K562 (cell line): ENCODE measurements around the gene ZFPM1. TPM values are rescaled to one million over a fixed set of nuclear protein-coding genes. Genes with fewer than 3 reads are reported as not detected.

Experiments
- CXXC5 ChIP-seq: fragments of 250-450 bp; sonication (Bioruptor Pico); IDR thresholded peaks from 2 replicates; pipeline ENCODE4 v1.8.0; 2022; ENCODE audit warnings: inconsistent platforms, mild to moderate bottlenecking, moderate library complexity
- ELF4 ChIP-seq: fragments of 450-650 bp; formaldehyde crosslinking; IDR thresholded peaks from 2 replicates; pipeline ENCODE4 v1.4.0; 2022; ENCODE audit warnings: missing genetic modification characterization
- FIP1L1 ChIP-seq: fragments of 200-400 bp; formaldehyde crosslinking; IDR thresholded peaks from 2 replicates; pipeline ENCODE4 v1.6.1; 2018; ENCODE audit warnings: mild to moderate bottlenecking, low read depth, low read length; ENCODE audit not compliant: poor library complexity, severe bottlenecking
- HNRNPL ChIP-seq: fragments of 200-400 bp; formaldehyde crosslinking; IDR thresholded peaks from 2 replicates; pipeline ENCODE4 v1.6.1; 2017; ENCODE audit warnings: low read depth, mild to moderate bottlenecking, low read length
- NCOA2 ChIP-seq, 2 experiments: fragments of 450-650 bp; IDR thresholded peaks; 2 replicates each; pipeline ENCODE4 v1.6.1; 2018; ENCODE audit warnings: mild to moderate bottlenecking in 2 of 2, moderate library complexity in 1 of 2; ENCODE audit not compliant: partially characterized antibody in 2 of 2
- NFE2L1 ChIP-seq: fragments of 450-650 bp; IDR thresholded peaks from 2 replicates; pipeline ENCODE4 v1.6.1; 2016; ENCODE audit warnings: missing genetic modification characterization, low read depth, mild to moderate bottlenecking, missing compliant biosample characterization, moderate library complexity, borderline replicate concordance
- NR4A1 ChIP-seq, 2 experiments: fragments of 250-450 bp in 1 of 2; fragments of 450-650 bp in 1 of 2; sonication (Bioruptor Pico) in 1 of 2; IDR thresholded peaks; 2 replicates each; pipeline versions ENCODE4 v1.4.0 to v1.6.1; 2016 to 2020; ENCODE audit warnings: mild to moderate bottlenecking in 2 of 2, missing compliant biosample characterization in 1 of 2, missing genetic modification characterization in 1 of 2, moderate library complexity in 1 of 2
- OTX1 ChIP-seq: fragments of 450-650 bp; formaldehyde crosslinking; IDR thresholded peaks from 2 replicates; pipeline ENCODE4 v1.4.0; 2022; ENCODE audit warnings: mild to moderate bottlenecking
- PHB2 ChIP-seq: fragments of 450-650 bp; IDR thresholded peaks from 2 replicates; pipeline ENCODE4 v1.6.1; 2017; ENCODE audit warnings: low read depth
- PTBP1 ChIP-seq: fragments of 200-400 bp; formaldehyde crosslinking; IDR thresholded peaks from 2 replicates; pipeline ENCODE4 v1.6.1; 2017; ENCODE audit warnings: low read depth, low read length
- PTTG1 ChIP-seq: fragments of 450-650 bp; IDR thresholded peaks from 2 replicates; pipeline ENCODE4 v1.6.1; 2016; ENCODE audit warnings: low read depth, mild to moderate bottlenecking, missing genetic modification characterization, missing compliant biosample characterization
- RCOR1 ChIP-seq, 2 experiments: IDR thresholded peaks; 2 replicates each; pipeline ENCODE4 v1.6.1; 2012; ENCODE audit warnings: low read depth in 2 of 2, low read length in 2 of 2, borderline replicate concordance in 1 of 2, improper control_type of control experiment in 1 of 2
- SIRT6 ChIP-seq: IDR thresholded peaks from one replicate; pipeline ENCODE4 v1.6.1; 2012; ENCODE audit warnings: low read depth, mild to moderate bottlenecking, control low read depth, inconsistent platforms, low read length, moderate library complexity
- SMC3 ChIP-seq: conservative IDR thresholded peaks from 2 replicates; pipeline ENCODE4 v1.6.1; 2011; ENCODE audit warnings: low read depth, low read length, improper control_type of control experiment; ENCODE audit not compliant: insufficient read depth
- TAL1 ChIP-seq: fragments of 450-650 bp; IDR thresholded peaks from 2 replicates; pipeline ENCODE4 v1.6.1; 2016; ENCODE audit warnings: mild to moderate bottlenecking
- XRCC5 ChIP-seq: fragments of 200-400 bp; formaldehyde crosslinking; IDR thresholded peaks from 2 replicates; pipeline ENCODE4 v1.6.1; 2017; ENCODE audit warnings: low read depth, mild to moderate bottlenecking, low read length
- ZEB2 ChIP-seq: fragments of 450-650 bp; IDR thresholded peaks from 2 replicates; pipeline ENCODE4 v1.6.1; 2016
- ZNF143 ChIP-seq: sonication (generic); formaldehyde crosslinking; IDR thresholded peaks from 2 replicates; pipeline ENCODE4 v1.9.0; 2022; ENCODE audit warnings: mild to moderate bottlenecking, missing genetic modification reagents
- ZNF217 ChIP-seq: sonication (generic); formaldehyde crosslinking; IDR thresholded peaks from 2 replicates; pipeline ENCODE4 v1.8.0; 2022; ENCODE audit warnings: mild to moderate bottlenecking, missing genetic modification reagents
- ZNF274 ChIP-seq: IDR thresholded peaks from 2 replicates; pipeline ENCODE4 v1.6.1; 2011; ENCODE audit warnings: low read depth, mild to moderate bottlenecking, low read length, moderate library complexity, borderline replicate concordance
- polyA plus RNA-seq, 8 experiments: library from polyadenylated mRNA; depleted of rRNA in 4 of 8; stranded (reverse) in 5 of 8; unstranded in 3 of 8; fragments of >200 nt; fragmentation: Nextera tagmentation in 2 of 8; fragmentation: Illumina TruSeq in 1 of 8; extraction: Ambion mirVana in 2 of 8; extraction: Trizol in 1 of 8; gene quantifications; 2 replicates each; pipeline versions ENCODE4 v1.2.1 to v1.2.3, GENCODE V29; 2011 to 2014; ENCODE audit warnings: inconsistent platforms in 1 of 8, missing spikeins in 1 of 8
- total RNA-seq, 7 experiments: library from RNA; depleted of rRNA in 6 of 7; stranded (reverse); fragments of >200 nt in 6 of 7; fragmentation: Illumina TruSeq in 2 of 7; extraction: Trizol in 2 of 7; gene quantifications; 2 replicates each; pipeline versions ENCODE4 v1.2.1 to v1.2.3, GENCODE V29; 2011 to 2021; ENCODE audit warnings: low replicate concordance in 1 of 7
- TF ChIP-seq, protein P1 (sequence below): fragments of 450-650 bp; IDR thresholded peaks from 2 replicates; pipeline ENCODE4 v1.6.1; 2016; ENCODE audit warnings: missing biosample characterization, missing genetic modification characterization
- TF ChIP-seq, protein P2 (sequence below), 3 experiments: fragments of 200-800 bp in 1 of 3; sonication (Bioruptor generic) in 1 of 3; sonication (generic) in 1 of 3; formaldehyde crosslinking in 1 of 3; IDR thresholded peaks; 2 replicates each; pipeline versions ENCODE4 v1.6.1 to v1.8.0; 2016 to 2022; ENCODE audit warnings: mild to moderate bottlenecking in 2 of 3, missing compliant biosample characterization in 2 of 3, missing genetic modification characterization in 2 of 3, missing genetic modification reagents in 1 of 3
- TF ChIP-seq, protein P3 (sequence below): fragments of 200-800 bp; sonication (Bioruptor generic); IDR thresholded peaks from 2 replicates; pipeline ENCODE4 v1.6.1; 2017; ENCODE audit warnings: missing genetic modification characterization, missing compliant biosample characterization

The ZFPM1 gene
- total and polyA plus RNA-seq, 9 of the 15 experiments (the other 6 are each of a cell fraction or from before 2014, with no cell fraction given): 0.03 to 35.9 (median 1.4) TPM

DNA sequence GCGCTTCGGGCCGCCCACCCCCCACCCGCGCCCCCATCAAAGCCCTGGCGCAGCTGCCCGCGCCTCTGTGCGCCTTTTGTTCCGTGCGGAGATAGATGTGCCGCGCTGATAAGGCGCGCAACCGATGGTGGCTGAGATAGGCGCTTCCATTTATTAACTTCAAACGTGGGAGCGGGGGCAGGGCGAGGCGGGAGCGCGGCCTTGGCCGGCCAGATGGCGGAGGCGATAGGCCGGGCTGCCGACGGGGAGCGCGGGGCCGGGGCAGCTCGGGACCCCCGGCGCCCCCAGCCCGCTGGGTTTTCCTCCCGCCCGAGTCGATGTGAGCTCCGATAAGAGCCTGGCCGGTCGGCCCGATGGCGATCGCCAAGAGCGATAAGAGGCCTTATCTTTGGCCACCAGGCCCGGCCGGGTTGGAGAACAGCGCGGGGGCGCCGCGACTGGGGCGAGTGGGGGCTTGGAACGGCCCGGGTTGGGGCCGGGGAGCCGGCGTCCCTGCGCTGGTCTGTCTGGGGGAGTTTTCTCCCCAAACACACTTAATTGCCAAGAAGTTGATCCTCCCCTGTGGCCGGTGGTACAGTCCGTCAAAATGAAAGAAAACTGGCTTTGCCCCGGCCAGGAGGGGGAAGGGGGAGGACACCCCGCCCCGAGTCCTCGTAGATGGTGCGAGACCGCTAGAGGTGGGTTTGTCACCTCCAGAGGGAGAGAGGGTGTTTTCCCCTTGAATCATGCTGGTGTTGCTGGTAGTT lies 2.7 kb downstream of the ZFPM1 start (continued):
- TF ChIP-seq HNRNPL (peak; percentile 66; the same call in 1 of the 2 replicates), TAL1 (peak; percentile 87), SMC3 (no peak), NR4A1 (CRISPR knock-in tag; IDR thresholded peaks at IDR 0.05) (no peak), NR4A1 (tag; IDR thresholded peaks at IDR 0.05) (0 out of 2 replicates have a peak, but pooled peaks have one; percentile 78), ZNF217 (CRISPR knock-in tag) (no peak), CXXC5 (CRISPR knock-in tag) (peak; percentile 97), XRCC5 (peak; percentile 3; the same call in 1 of the 2 replicates), NCOA2 (IDR thresholded peaks at IDR 0.05; ENCODE audit: partially characterized antibody in 2 of 2) (no peak), FIP1L1 (peak; percentile 61), PTBP1 (no peak), ZNF274 (peak; percentile 27; the same call in 1 of the 2 replicates), ZEB2 (peak; percentile 33; the same call in 1 of the 2 replicates), PHB2 (no peak), PTTG1 (tag) (no peak), NFE2L1 (no peak), SIRT6 (no peak), ZNF143 (CRISPR knock-in tag) (no peak), ELF4 (CRISPR knock-in tag) (no peak), OTX1 (CRISPR knock-in tag) (no peak), RCOR1 (IDR thresholded peaks at IDR 0.05; ENCODE audit: borderline replicate concordance in 1 of 2, low read depth in 2 of 2, low read length in 2 of 2) (peak in 1 of 2 experiments; percentile 76; a peak in 1 of 4 replicates)
- TF ChIP-seq, protein P1, sequence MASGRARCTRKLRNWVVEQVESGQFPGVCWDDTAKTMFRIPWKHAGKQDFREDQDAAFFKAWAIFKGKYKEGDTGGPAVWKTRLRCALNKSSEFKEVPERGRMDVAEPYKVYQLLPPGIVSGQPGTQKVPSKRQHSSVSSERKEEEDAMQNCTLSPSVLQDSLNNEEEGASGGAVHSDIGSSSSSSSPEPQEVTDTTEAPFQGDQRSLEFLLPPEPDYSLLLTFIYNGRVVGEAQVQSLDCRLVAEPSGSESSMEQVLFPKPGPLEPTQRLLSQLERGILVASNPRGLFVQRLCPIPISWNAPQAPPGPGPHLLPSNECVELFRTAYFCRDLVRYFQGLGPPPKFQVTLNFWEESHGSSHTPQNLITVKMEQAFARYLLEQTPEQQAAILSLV (tag): no peak
- TF ChIP-seq, protein P2, sequence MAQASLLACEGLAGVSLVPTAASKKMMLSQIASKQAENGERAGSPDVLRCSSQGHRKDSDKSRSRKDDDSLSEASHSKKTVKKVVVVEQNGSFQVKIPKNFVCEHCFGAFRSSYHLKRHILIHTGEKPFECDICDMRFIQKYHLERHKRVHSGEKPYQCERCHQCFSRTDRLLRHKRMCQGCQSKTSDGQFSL (CRISPR knock-in tag; IDR thresholded peaks at IDR 0.05): no peak
- TF ChIP-seq, protein P2 (tag; IDR thresholded peaks at IDR 0.05): 0 out of 4 replicates have a peak, but pooled peaks of 1 of the 2 experiments have one; percentile 44
- TF ChIP-seq, protein P3, sequence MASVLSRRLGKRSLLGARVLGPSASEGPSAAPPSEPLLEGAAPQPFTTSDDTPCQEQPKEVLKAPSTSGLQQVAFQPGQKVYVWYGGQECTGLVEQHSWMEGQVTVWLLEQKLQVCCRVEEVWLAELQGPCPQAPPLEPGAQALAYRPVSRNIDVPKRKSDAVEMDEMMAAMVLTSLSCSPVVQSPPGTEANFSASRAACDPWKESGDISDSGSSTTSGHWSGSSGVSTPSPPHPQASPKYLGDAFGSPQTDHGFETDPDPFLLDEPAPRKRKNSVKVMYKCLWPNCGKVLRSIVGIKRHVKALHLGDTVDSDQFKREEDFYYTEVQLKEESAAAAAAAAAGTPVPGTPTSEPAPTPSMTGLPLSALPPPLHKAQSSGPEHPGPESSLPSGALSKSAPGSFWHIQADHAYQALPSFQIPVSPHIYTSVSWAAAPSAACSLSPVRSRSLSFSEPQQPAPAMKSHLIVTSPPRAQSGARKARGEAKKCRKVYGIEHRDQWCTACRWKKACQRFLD (CRISPR knock-in tag): peak; percentile 23; the same call in 1 of the 2 replicates
